DMS 273 (cell line): ENCODE measurements around the gene WAPL.

Source experiments
- DNase-seq: peaks from one replicate; lab custom pipeline; 2025; ENCODE audit not compliant: unreplicated experiment; lab: John Stamatoyannopoulos, UW

The WAPL gene

GRCh38 chr10:86413046-86413728 is 108.4 kb downstream of the WAPL start:
- DNase-seq = no peak

- no peak for DNase-seq
These were observed 109.6 kb downstream of the WAPL start for GRCh38 chr10:86411852-86412560.

DNA sequence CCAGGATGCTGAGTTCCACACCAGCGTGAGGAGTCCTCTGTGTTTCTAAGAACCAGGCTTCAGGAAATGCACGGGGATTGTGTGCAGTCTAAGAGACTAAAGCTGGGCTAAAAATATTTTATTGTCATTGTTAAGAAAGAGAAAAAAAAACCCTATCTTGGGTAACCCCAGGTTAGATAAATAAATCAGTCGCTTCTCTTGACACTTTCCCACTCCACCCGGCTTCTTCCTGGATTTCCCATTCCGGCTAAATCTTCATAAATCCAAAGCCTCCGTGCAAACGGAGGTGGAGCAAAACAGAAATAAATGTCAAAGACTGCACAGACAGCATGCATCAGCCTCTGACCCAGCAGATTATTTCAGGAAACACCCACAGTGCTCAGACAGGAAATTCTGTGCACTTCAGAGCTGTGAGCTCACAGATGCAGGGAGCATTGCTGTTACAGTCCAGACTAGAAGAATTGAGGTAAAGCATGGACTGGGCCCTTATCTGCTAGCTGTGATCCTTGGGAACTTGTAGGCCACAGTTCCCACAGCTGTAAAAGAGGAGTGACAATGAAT is 110.2 kb downstream of the WAPL start:
- no peak for DNase-seq

DNA sequence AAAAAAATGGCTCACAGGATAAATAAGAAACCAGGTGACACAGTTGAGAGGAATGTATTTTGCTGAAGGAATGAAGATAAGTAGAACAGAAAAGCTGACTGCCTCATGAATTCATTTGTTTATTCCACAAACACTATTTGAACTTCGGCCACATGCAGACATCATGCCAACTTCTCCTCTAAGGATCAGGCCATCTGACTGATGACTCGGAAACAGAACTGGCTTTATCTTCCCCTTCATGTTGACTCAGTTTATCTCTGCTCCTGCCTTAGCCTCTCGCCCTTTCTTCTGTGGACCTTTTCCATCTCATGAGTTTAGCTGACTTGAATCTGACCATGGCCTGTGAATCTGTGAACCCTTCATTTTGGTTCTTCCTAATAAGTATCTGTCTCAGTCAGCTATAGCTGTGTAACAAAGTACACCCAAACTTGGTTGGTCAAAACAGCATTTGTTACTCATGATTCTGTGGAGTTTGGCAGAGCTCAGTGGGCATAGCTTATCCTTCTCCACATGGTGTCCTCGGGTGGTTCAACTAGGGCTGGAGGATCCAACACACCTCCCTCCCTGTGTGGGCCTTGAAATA is 111.0 kb downstream of the WAPL start:
- no peak for DNase-seq

DNA sequence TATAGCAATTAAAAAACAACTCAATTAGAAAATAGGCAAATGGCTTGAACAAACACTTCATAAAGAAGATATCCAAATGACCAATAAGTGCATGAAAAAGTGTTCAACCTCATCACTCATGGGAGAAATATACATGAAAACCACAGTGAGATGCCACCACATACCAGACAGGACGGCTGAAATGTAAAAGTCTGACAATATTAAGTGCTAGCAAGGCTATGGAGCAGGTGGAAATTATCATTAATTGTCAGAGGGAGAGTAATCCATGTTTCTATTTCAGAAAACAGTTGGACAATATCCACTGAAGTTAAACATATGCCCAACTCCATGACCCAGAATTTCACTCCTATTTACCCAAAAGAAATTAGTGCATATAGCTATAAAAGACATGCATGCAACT is 112.4 kb downstream of the WAPL start:
- DNase-seq = no peak

DNA sequence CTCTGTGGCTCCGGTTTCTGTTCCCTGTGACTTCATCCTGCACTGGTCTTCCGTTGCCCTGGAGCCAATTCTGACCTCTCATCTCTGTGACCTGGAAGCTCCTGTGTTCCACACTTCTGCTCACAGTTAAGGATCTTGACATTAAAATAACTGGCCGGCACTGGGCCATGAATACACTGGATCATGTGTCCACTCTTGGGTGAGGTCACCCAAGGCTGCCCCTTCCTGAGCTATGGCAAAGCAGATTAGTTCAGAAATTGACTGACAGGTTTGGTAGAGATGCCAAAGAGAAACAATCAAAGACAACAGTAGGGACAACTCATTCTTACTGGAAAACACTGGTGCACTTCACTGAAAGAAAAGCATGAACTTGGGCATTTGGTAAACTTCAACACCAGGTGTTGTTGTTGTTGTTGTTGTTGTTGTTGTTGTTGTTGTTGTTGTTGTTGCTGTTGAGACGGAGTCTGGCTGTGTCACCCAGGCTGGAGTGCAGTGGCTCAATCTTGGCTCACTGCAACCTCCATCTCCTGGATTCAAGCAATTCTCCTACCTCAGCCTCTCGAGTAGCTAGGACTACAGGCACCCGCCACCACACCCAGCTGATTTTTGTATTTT is 118.3 kb downstream of the WAPL start:
- no peak for DNase-seq

DNA sequence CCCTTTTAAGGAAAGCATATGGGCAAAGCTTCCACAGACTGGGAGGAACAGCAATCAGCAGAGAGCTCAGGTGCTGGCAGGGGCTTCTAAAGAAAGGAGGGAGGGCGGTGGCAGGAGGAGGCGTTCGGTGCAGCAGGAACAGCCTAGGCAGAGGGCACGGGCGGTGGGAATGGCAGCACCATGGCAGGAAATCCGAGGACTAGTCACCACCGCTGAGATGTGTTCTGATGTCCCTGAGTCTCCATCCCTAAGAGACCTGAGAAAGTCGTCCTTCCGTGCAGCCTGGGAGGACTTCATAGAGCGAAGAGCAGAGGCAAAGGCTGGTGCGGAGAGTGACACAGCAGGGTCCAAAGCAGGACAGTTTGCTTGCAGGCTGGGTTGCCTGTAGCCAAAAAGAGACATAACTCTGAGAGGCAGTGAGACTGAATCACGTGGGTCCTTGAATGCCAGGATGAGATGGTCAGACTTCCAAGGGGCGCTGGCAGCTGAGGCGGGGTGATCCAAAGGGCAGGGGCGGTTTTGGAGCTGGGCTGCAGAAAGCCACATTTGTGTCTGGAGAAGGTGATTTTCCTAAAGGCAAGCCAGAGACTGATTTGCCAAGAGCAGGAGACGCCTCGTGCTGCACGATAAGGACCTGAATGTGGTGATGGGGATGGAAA is 119.2 kb downstream of the WAPL start:
- DNase-seq = peak; percentile 3

DNA sequence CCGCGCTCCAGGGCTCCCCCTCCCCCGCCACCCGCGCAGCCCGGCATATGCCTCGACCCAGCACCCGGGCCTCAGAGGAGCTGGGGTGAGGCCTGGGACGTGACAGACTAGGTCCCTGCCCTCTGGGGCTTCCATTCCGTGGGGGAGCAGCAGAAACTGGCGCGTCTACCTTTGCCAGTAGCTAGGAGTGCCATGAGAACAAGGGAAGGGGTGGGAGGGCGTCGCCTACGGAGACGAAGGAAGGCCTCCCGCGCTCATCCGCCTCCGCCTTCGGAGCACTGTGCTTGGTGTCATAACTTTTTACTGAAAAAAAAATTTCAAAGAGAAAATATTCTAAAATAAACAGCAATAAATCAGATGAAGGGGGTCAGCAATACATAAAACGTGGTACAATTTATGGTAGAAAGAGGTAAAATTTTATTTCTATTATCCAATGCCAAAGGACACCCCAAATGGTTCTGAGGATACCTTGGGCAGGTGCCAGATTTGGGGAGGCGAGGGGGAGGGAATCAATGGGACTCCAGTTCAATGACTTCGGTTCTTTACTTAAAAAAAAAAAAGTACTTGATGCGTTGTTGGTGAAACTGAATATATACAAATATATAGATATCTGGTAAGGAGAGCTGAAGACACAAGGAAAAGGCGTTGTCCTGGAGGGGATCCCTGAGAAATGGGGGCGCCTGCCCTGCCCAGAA is 119.9 kb downstream of the WAPL start:
- peak; percentile 32 for DNase-seq

- DNase-seq = peak; percentile 30
These were observed 120.6 kb downstream of the WAPL start for GRCh38 chr10:86400705-86401587.

- peak; percentile 96 for DNase-seq
These were observed 121.5 kb downstream of the WAPL start for GRCh38 chr10:86399879-86400704.

DNA sequence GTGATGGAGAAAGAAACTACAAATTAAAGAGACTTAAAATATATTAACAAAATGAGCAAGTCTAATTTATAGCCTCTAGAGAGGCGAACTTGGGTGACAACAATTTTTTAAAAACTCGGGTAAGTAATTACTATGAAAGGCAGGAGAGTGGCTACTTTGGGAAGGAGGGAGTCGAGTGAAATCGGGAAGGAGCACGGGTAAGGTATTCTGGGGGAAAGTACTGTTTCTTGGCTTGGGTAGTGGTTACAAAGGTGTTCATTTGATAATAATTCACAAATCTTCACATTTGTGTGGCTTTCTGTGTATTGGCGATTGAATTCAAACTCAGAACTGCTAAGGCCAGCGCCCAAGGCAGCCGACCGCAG is 122.1 kb downstream of the WAPL start:
- DNase-seq = no peak

GRCh38 chr10:86397120-86397519 is 124.5 kb downstream of the WAPL start:
- no peak for DNase-seq

- peak; percentile 26 for DNase-seq
These were observed 127.6 kb downstream of the WAPL start for GRCh38 chr10:86393862-86394455.

DNA sequence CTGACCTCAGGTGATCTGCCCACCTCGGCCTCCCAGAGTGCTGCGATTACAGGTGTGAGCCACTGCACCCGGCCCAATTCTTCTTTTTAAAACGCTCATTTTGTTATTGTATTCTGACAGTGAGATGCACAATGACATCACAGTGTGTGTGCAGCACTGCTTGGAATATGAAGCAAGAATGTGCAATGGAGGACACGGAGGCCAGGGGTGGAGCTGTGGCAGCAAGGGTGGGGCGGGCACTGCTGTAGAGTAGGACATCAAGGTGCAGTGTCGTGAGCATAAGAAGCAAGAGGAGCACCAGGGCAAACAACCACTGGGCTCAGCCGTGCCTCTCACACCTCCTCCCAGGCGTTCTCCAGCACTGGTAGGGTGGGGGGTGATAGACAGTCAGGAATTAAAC is 128.2 kb downstream of the WAPL start:
- no peak for DNase-seq

GRCh38 chr10:86392723-86393094 is 128.9 kb downstream of the WAPL start:
- no peak for DNase-seq

DNA sequence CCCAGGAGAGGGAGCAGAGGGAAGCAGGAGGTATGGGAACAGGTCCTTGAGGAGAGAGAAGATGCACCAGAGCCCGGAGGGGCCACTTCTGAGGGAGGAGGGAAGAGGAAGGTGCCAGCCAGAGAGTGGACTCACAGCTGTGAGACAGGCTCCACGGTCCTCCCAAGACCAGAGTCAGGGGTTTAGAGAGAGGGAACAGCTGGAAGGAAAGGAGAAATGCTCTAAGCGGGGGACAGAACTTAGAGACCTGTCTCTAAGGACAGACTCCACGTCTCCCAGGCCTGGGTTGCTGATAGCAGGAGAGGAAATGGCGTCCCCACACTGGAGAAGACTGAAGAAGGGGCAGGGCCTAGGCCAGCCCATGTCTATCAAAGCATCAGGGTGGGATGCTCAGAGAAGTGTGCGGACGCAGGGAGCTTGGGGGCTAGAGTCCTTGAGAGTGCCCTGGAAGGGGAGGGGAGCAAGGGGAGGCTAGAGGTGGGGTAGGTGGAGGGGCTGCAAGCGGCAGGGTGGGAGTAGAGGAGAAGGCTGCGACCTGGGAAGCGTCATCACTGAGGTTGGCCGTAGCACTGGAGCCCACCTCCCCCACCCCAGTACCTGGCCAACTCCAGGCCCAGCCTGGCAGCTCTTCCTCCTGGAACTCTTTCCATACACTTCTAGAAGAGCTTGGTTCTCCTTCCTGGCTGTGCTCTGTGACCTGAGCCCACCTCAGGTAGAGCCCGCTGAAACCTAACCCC is 129.4 kb downstream of the WAPL start:
- no peak for DNase-seq

- DNase-seq = peak; percentile 48
These were observed 130.3 kb downstream of the WAPL start for GRCh38 chr10:86391236-86391840.
